A673 (cell line): Measurements from ENCODE around the gene SMIM30. TPM values are rescaled to one million over a fixed set of nuclear protein-coding genes. Genes with fewer than 3 reads are reported as not detected.
A peak's percentile ranks its signal among the peaks of the same experiment; 100 is the strongest.

Experiments used
- BruUV-seq: library from RNA; stranded (reverse); fragments of 400-500 nt; replicated peaks from 2 replicates; lab custom pipeline; 2021; lab: Mats Ljungman, UMichigan
- CTCF ChIA-PET: fragments of 300-600 bp; sonication (Branson Sonifier 250); formaldehyde crosslinking; loops from one replicate; lab custom pipeline; 2022; ENCODE audit warnings: antibody characterized with exemption; lab: Charles Lee
- POLR2A ChIA-PET: fragments of 300-600 bp; sonication (Branson Sonifier 250); formaldehyde crosslinking; loops from one replicate; lab custom pipeline; 2022; ENCODE audit warnings: antibody characterized with exemption; ENCODE audit not compliant: low non-redundant PET; lab: Charles Lee
- DNase-seq: peaks from one replicate; pipeline ENCODE4 v3.0.0-alpha.2; 2015; ENCODE audit warnings: low spot score
- H3K27ac ChIP-seq: fragments of 200-600 bp; sonication (generic); 2 replicates; pipeline ENCODE4 v1.5.1; 2016; ENCODE audit warnings: mixed run types, low read depth, mild to moderate bottlenecking, mixed read lengths, antibody characterized with exemption, low read length; ENCODE audit not compliant: poor library complexity, severe bottlenecking
- H3K27me3 ChIP-seq: fragments of 200-600 bp; sonication (generic); replicated peaks from 2 replicates; pipeline ENCODE4 v1.6.1; 2017; ENCODE audit warnings: mixed run types, low read depth, mild to moderate bottlenecking, mixed read lengths, antibody characterized with exemption, low read length; ENCODE audit not compliant: insufficient read depth, poor library complexity
- H3K36me3 ChIP-seq: fragments of 200-600 bp; sonication (generic); 2 replicates; pipeline ENCODE4 v1.6.1; 2016; ENCODE audit warnings: mixed run types, mild to moderate bottlenecking, mixed read lengths, antibody characterized with exemption, low read length; ENCODE audit not compliant: insufficient read depth, poor library complexity, severe bottlenecking
- H3K4me1 ChIP-seq: fragments of 200-600 bp; sonication (generic); 2 replicates; pipeline ENCODE4 v1.6.1; 2017; ENCODE audit warnings: mixed run types, mild to moderate bottlenecking, mixed read lengths, antibody characterized with exemption, low read length; ENCODE audit not compliant: insufficient read depth, poor library complexity, severe bottlenecking
- H3K4me3 ChIP-seq: fragments of 200-600 bp; sonication (generic); 2 replicates; pipeline ENCODE4 v1.5.1; 2016; ENCODE audit warnings: low read depth, mixed run types, mild to moderate bottlenecking, mixed read lengths, low read length; ENCODE audit not compliant: poor library complexity, severe bottlenecking
- H3K9me3 ChIP-seq: fragments of 200-600 bp; sonication (generic); 2 replicates; pipeline ENCODE4 v1.6.1; 2016; ENCODE audit warnings: mixed run types, low read depth, mild to moderate bottlenecking, mixed read lengths, antibody characterized with exemption, low read length; ENCODE audit not compliant: poor library complexity, severe bottlenecking
- CTCF ChIP-seq: fragments of 300-800, 200-600 bp; sonication (generic); conservative IDR thresholded peaks from 2 replicates; pipeline ENCODE4 v1.5.1; 2017; ENCODE audit warnings: low read depth, mild to moderate bottlenecking, antibody characterized with exemption, low read length, moderate library complexity, mixed read lengths
- EZH2 ChIP-seq: fragments of 200-600 bp; sonication (generic); IDR thresholded peaks from 2 replicates; pipeline ENCODE4 v1.6.1; 2017; ENCODE audit warnings: borderline replicate concordance, low read depth, mild to moderate bottlenecking, mixed read lengths, antibody characterized with exemption, low read length; ENCODE audit not compliant: poor library complexity, severe bottlenecking
- intact Hi-C: fragments of 100-400 bp; cut with micrococcal nuclease; formaldehyde crosslinking; loops from one replicate; pipeline ENCODE4 v1.10.0; 2022; ENCODE audit not compliant: unreplicated experiment
- total RNA-seq: library from RNA; stranded (reverse); gene quantifications from 2 replicates; pipeline ENCODE4 v1.2.3, GENCODE V29; 2021

SMIM30 gene
- total RNA-seq, 1 experiment from 2014 or later = 40.8 TPM

GRCh38 chr7:113093561-113093960 lies 24.8 kb downstream of the SMIM30 start:
- intact Hi-C loops = no loop called here
- TF ChIP-seq EZH2 (no peak), CTCF (no peak)

GRCh38 chr7:113092762-113093161 lies 25.6 kb downstream of the SMIM30 start:
- Histone ChIP-seq H3K4me1 (no peaks in the 10 kb centered on the region), H3K9me3 (no peaks in the 10 kb centered on the region), H3K27me3 (peaks cover 25% of the 10 kb centered on the region), H3K27ac (no peak overlapping the region), H3K4me3 (no peak overlapping the region), H3K36me3 (no peaks in the 10 kb centered on the region)
- ChIA-PET CTCF (no interaction called here), POLR2A (no interaction called here)
- no TSS peak for BruUV-seq
- intact Hi-C loops = no loop called here
- TF ChIP-seq EZH2 (no peak), CTCF (no peak)
- no peak for DNase-seq

More at GRCh38 chr7:113093561-113093960, 24.8 kb downstream of the SMIM30 start:
- BruUV-seq = no TSS peak
- ChIA-PET CTCF (no interaction called here), POLR2A (no interaction called here)
- Histone ChIP-seq H3K27ac (no peak overlapping the region), H3K4me1 (no peaks in the 10 kb centered on the region), H3K9me3 (no peaks in the 10 kb centered on the region), H3K36me3 (no peaks in the 10 kb centered on the region), H3K27me3 (peaks cover 25% of the 10 kb centered on the region), H3K4me3 (no peak overlapping the region)
- DNase-seq = no peak

GRCh38 chr7:113087071-113087998 lies 31.0 kb downstream of the SMIM30 start:
- peak; percentile 85 for DNase-seq
- TF ChIP-seq CTCF (no peak), EZH2 (no peak)
- CTCF ChIA-PET = no interaction called here
- no peaks in the 10 kb centered on the region for H3K36me3 ChIP-seq
- no peaks in the 10 kb centered on the region for H3K4me1 ChIP-seq
- no peaks in the 10 kb centered on the region for H3K9me3 ChIP-seq
- BruUV-seq = TSS peak; percentile 98
- H3K27ac ChIP-seq = no peak overlapping the region
- intact Hi-C loops = no loop called here
- peak overlapping the region; percentile 47 for H3K4me3 ChIP-seq
- POLR2A ChIA-PET = no interaction called here
- H3K27me3 ChIP-seq = peaks cover 17% of the 10 kb centered on the region
